ENCODE data around the gene ORAI1. TPM values are rescaled to one million over a fixed set of nuclear protein-coding genes. Genes with fewer than 3 reads are reported as not detected.

ORAI1 gene
- 12.9 and 14.7 TPM in 2 replicates for total RNA-seq

DNA sequence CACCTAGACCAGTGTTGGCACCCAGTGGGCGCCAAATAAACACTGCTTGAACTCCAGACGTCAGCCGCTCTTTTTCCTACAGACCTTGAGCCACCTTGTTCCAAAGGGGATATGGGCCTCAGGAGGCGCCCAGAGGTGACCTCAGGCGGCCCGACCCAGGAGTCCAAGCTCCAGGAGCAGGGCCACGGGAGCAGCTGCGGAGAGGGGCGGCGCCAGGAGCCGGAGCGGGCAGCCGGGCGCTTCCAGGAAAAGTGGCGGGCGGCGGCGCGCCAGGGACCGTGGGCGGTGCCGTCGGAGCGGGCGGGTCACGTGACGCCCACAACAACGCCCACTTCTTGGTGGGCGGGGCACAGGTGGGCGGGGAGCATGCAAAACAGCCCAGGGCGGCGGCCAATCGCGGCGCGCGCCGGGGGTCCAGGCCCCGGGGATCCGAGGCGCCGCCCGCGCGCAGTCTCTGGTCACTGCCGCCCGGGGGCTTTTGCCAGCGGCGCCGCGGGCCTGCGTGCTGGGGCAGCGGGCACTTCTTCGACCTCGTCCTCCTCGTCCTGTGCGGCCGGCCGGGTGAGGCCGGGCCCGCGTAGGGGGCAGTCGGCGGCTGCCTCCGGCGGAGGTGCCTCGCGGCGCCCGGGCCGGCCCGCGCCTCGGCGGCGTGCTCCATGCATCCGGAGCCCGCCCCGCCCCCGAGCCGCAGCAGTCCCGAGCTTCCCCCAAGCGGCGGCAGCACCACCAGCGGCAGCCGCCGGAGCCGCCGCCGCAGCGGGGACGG is at the start of gene ORAI1:
Gene ORAI1, plus strand, starts transcription at position 444 of the 766 bp plus-strand sequence.

DNA sequence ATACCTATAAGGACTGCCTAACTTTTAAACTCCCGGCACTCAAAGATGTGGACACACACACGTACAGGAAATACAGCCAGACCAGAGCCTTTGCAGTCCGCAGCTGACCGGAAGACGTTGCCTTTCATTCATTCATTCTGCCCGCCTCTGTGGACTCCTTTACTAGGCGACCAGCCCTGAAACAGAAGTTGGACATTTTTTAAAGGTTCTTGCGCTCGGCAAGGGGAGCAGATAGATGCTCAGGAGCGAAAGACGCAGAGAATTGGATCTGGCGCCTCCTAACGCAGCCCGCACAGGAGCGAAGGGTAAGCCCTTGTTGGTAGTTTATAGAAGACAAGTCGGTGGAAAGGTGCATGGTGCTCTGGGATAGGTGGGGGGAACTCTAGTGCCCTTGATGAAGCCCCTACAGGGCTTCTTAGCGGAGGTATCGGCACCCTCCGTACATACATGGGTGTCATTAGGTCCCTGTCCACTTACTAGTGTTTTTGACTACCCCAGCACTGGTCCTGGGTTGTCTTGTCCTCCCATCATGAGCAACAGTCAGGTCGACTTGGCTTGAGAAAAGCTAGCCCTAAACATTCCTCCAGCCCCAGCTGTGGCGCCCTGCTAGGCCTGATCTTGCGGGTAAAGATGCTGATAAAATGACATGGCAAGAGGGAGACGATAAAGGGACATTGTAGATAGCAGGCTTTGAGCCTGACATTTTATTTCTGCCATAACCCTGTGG is 45.2 kb upstream of the ORAI1 start, which contains the start of gene KDM2B:
Gene KDM2B, minus strand, starts transcription at position 65 of the 727 bp plus-strand sequence. CDS start 112 bp downstream, outside the sequence.

DNA sequence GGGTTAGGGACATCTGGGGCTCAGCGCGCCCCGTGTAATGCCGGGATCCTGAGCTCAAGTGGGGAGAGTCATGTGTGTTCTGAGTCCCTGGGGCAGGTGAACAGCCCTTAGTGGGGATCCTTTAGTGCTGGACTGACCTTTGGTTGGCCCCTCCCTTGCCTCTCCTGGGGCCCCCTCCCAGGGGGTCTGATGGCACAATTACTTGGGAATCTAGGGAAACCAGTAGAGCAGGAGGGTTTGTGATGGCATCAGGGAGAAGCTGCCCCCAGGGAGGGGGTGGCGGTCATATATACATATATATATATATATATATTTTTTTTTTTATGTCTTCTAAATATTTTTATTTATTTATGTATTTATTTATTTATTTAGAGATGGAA is 43.2 kb downstream of the ORAI1 start, which contains the start of gene MORN3:
Gene MORN3, minus strand, starts transcription at position 134 of the 380 bp plus-strand sequence. CDS start 171 bp downstream, outside the sequence.

Small RNA genes within 50 kb of the gene (small RNA-seq; reads per million reads assigned to genes)
- gene RNU6-1004P, result not detected

Other genes with a start within 250 kb of the ORAI1 start
- 33.1 and 44.8 TPM in 2 replicates for gene RNF34, start 226.4 kb upstream of the ORAI1 start, total RNA-seq
- 27.8 and 29.4 TPM in 2 replicates for gene KDM2B, start 45.5 kb upstream of the ORAI1 start, total RNA-seq
- gene MORN3, start 43.1 kb downstream of the ORAI1 start, total RNA-seq, result 0.20 and 0.37 TPM in 2 replicates
- gene TMEM120B, start 86.2 kb downstream of the ORAI1 start, total RNA-seq, result 7.3 and 10.9 TPM in 2 replicates
- 4.8 and 6.3 TPM in 2 replicates for gene RHOF, start 167.2 kb downstream of the ORAI1 start, total RNA-seq
- 3.7 and 4.7 TPM in 2 replicates for gene SETD1B, start 177.5 kb downstream of the ORAI1 start, total RNA-seq
- gene HPD, start 232.3 kb downstream of the ORAI1 start, total RNA-seq, result 0.39 and 1.5 TPM in 2 replicates